ENCODE measurements around the gene OR52A5.

Gene OR52A5

GRCh38 chr11:5096011-5096410, 42.1 kb downstream of the OR52A5 start:
- Histone ChIP-seq H3K9me3 (ENCODE audit: insufficient read depth, low read length) (no peaks in the 10 kb centered on the region), H3K27me3 (ENCODE audit: low read length) (no peaks in the 10 kb centered on the region), H4K20me1 (ENCODE audit: low read depth, low read length) (no peaks in the 10 kb centered on the region), H2AFZ (ENCODE audit: low read depth, low read length, severe bottlenecking) (no peak overlapping the region), H3K36me3 (ENCODE audit: low read length) (no peaks in the 10 kb centered on the region), H3K27ac (ENCODE audit: low read depth, low read length) (no peak overlapping the region), H3K4me3 (ENCODE audit: insufficient read depth, low read length, poor library complexity, severe bottlenecking) (no peak overlapping the region), H3K79me2 (ENCODE audit: insufficient read depth, low read length) (no peaks in the 10 kb centered on the region), H3K4me2 (ENCODE audit: low read depth, low read length, poor library complexity, severe bottlenecking) (no peak overlapping the region), H3K9ac (ENCODE audit: low read length) (no peak overlapping the region), H3K9me2 (replicated peaks; ENCODE audit: insufficient read depth, low read length) (no peaks in the 10 kb centered on the region), H3F3A (ENCODE audit: insufficient read depth) (no peaks in the 10 kb centered on the region)
- TF ChIP-seq EZH2phosphoT487 (conservative IDR thresholded peaks at IDR 0.05; ENCODE audit: low read length) (no peak), CTCF (IDR thresholded peaks at IDR 0.05; ENCODE audit: insufficient read depth, low read length, poor library complexity, severe bottlenecking) (no peak)

GRCh38 chr11:5092821-5093585, 45.2 kb downstream of the OR52A5 start:
- no peaks in the 10 kb centered on the region for H3K79me2 ChIP-seq (ENCODE audit: insufficient read depth, low read length)
- H3K4me2 ChIP-seq (ENCODE audit: low read depth, low read length, poor library complexity, severe bottlenecking), result no peak overlapping the region
- no peaks in the 10 kb centered on the region for H3K36me3 ChIP-seq (ENCODE audit: low read length)
- no peaks in the 10 kb centered on the region for H3K9me3 ChIP-seq (ENCODE audit: insufficient read depth, low read length)
- no peak overlapping the region for H3K27ac ChIP-seq (ENCODE audit: low read depth, low read length)
- H3K27me3 ChIP-seq (ENCODE audit: low read length), result no peaks in the 10 kb centered on the region
- H4K20me1 ChIP-seq (ENCODE audit: low read depth, low read length), result no peaks in the 10 kb centered on the region
- H3F3A ChIP-seq (ENCODE audit: insufficient read depth), result no peaks in the 10 kb centered on the region
- H3K9ac ChIP-seq (ENCODE audit: low read length), result no peak overlapping the region
- H3K9me2 ChIP-seq (replicated peaks; ENCODE audit: insufficient read depth, low read length), result no peaks in the 10 kb centered on the region
- H3K4me3 ChIP-seq (ENCODE audit: insufficient read depth, low read length, poor library complexity, severe bottlenecking), result no peak overlapping the region
- H2AFZ ChIP-seq (ENCODE audit: low read depth, low read length, severe bottlenecking), result no peak overlapping the region
- TF ChIP-seq EZH2phosphoT487 (conservative IDR thresholded peaks at IDR 0.05; ENCODE audit: low read length) (no peak), CTCF (IDR thresholded peaks at IDR 0.05; ENCODE audit: insufficient read depth, low read length, poor library complexity, severe bottlenecking) (no peak)

- TF ChIP-seq CTCF (IDR thresholded peaks at IDR 0.05; ENCODE audit: insufficient read depth, low read length, poor library complexity, severe bottlenecking) (no peak), EZH2phosphoT487 (conservative IDR thresholded peaks at IDR 0.05; ENCODE audit: low read length) (no peak)
- no peak overlapping the region for H3K9ac ChIP-seq (ENCODE audit: low read length)
- H3K9me2 ChIP-seq (replicated peaks; ENCODE audit: insufficient read depth, low read length), result no peaks in the 10 kb centered on the region
- no peak overlapping the region for H2AFZ ChIP-seq (ENCODE audit: low read depth, low read length, severe bottlenecking)
- H3K27ac ChIP-seq (ENCODE audit: low read depth, low read length), result no peak overlapping the region
- no peak overlapping the region for H3K4me2 ChIP-seq (ENCODE audit: low read depth, low read length, poor library complexity, severe bottlenecking)
- H3K4me3 ChIP-seq (ENCODE audit: insufficient read depth, low read length, poor library complexity, severe bottlenecking), result no peak overlapping the region
- no peaks in the 10 kb centered on the region for H4K20me1 ChIP-seq (ENCODE audit: low read depth, low read length)
- no peaks in the 10 kb centered on the region for H3K27me3 ChIP-seq (ENCODE audit: low read length)
- H3K36me3 ChIP-seq (ENCODE audit: low read length), result no peaks in the 10 kb centered on the region
- H3F3A ChIP-seq (ENCODE audit: insufficient read depth), result no peaks in the 10 kb centered on the region
- H3K9me3 ChIP-seq (ENCODE audit: insufficient read depth, low read length), result no peaks in the 10 kb centered on the region
- H3K79me2 ChIP-seq (ENCODE audit: insufficient read depth, low read length), result no peaks in the 10 kb centered on the region
These were observed 47.5 kb downstream of the OR52A5 start for GRCh38 chr11:5090668-5091067.

All from SU-DHL-6 (cell line).